Astrocyte (in vitro differentiated cells and primary cell): Measurements from ENCODE around the gene MS4A2. TPM values are rescaled to one million over a fixed set of nuclear protein-coding genes. Genes with fewer than 3 reads are reported as not detected.
"Not testable (repeated sequence)": the region's sequence is repeated elsewhere in the genome, so short reads cannot be mapped to it uniquely, and the experiment has no call there.

ENCODE experiments used
- DNase-seq: peaks from one replicate; pipeline ENCODE4 v3.0.0-alpha.2; 2010; ENCODE audit warnings: low read depth
- FAIRE-seq: peaks from 2 replicates; lab custom pipeline; 2011; peaks lifted over from hg19 to GRCh38; lab: Jason Lieb, UNC
- H2AFZ ChIP-seq: 2 replicates; pipeline ENCODE4 v1.6.0; 2012; ENCODE audit warnings: low read depth, low read length, inconsistent platforms
- H3K27ac ChIP-seq: 2 replicates; pipeline ENCODE4 v1.5.1; 2011; ENCODE audit warnings: low read depth, low read length, inconsistent platforms
- H3K27me3 ChIP-seq: 2 replicates; pipeline ENCODE4 v1.6.0; 2011; ENCODE audit warnings: low read length, inconsistent platforms; ENCODE audit not compliant: insufficient read depth
- H3K36me3 ChIP-seq: 2 replicates; pipeline ENCODE4 v1.5.1; 2011; ENCODE audit warnings: low read length, inconsistent platforms; ENCODE audit not compliant: insufficient read depth
- H3K4me1 ChIP-seq: 2 replicates; pipeline ENCODE4 v1.5.1; 2011; ENCODE audit warnings: low read length, inconsistent platforms; ENCODE audit not compliant: insufficient read depth
- H3K4me2 ChIP-seq: 2 replicates; pipeline ENCODE4 v1.6.0; 2012; ENCODE audit warnings: low read length, inconsistent platforms
- H3K4me3 ChIP-seq: 2 replicates; pipeline ENCODE4 v1.5.1; 2011; ENCODE audit warnings: low read depth, mild to moderate bottlenecking, low read length, inconsistent platforms; ENCODE audit not compliant: insufficient read depth
- H3K79me2 ChIP-seq: 2 replicates; pipeline ENCODE4 v1.6.0; 2012; ENCODE audit warnings: mild to moderate bottlenecking, low read length, inconsistent platforms; ENCODE audit not compliant: insufficient read depth
- H3K9ac ChIP-seq: 2 replicates; pipeline ENCODE4 v1.6.0; 2012; ENCODE audit warnings: mild to moderate bottlenecking, low read length, inconsistent platforms
- H3K9me3 ChIP-seq: 2 replicates; pipeline ENCODE4 v1.5.1; 2012; ENCODE audit warnings: low read depth, mild to moderate bottlenecking, low read length, inconsistent platforms; ENCODE audit not compliant: insufficient read depth
- H4K20me1 ChIP-seq: 2 replicates; pipeline ENCODE4 v1.6.0; 2012; ENCODE audit warnings: low read length, inconsistent platforms; ENCODE audit not compliant: insufficient read depth
- H3K27ac Mint-ChIP-seq: one replicate; pipeline ENCODE4 v1.8.0; 2021; ENCODE audit warnings: mild to moderate bottlenecking, mixed read lengths; ENCODE audit not compliant: unreplicated experiment
- H3K27me3 Mint-ChIP-seq: one replicate; pipeline ENCODE4 v1.8.0; 2021; ENCODE audit warnings: low read depth, mixed read lengths; ENCODE audit not compliant: unreplicated experiment
- H3K36me3 Mint-ChIP-seq: one replicate; pipeline ENCODE4 v1.8.0; 2021; ENCODE audit warnings: low read depth, mixed read lengths; ENCODE audit not compliant: unreplicated experiment
- H3K4me1 Mint-ChIP-seq: one replicate; pipeline ENCODE4 v1.8.0; 2021; ENCODE audit warnings: low read depth, mixed read lengths; ENCODE audit not compliant: unreplicated experiment
- H3K4me3 Mint-ChIP-seq: one replicate; pipeline ENCODE4 v1.8.0; 2021; ENCODE audit warnings: mild to moderate bottlenecking, moderate library complexity, mixed read lengths; ENCODE audit not compliant: unreplicated experiment
- H3K9me3 Mint-ChIP-seq: one replicate; pipeline ENCODE4 v1.8.0; 2021; ENCODE audit warnings: mild to moderate bottlenecking, mixed read lengths; ENCODE audit not compliant: unreplicated experiment
- EZH2 ChIP-seq: IDR thresholded peaks from 2 replicates; pipeline ENCODE4 v1.6.1; 2012; ENCODE audit warnings: mild to moderate bottlenecking, low read length, inconsistent platforms; ENCODE audit not compliant: insufficient read depth
- total RNA-seq: library from RNA; stranded (reverse); gene quantifications from 2 replicates; pipeline ENCODE4 v1.2.1, GENCODE V29; 2021
- TF ChIP-seq, protein P1 (sequence below): IDR thresholded peaks from 2 replicates; pipeline ENCODE4 v1.5.1; 2011; ENCODE audit warnings: low read depth, mild to moderate bottlenecking, inconsistent platforms, low read length, moderate library complexity; ENCODE audit not compliant: insufficient read depth

Gene MS4A2
- total RNA-seq, 1 donor from 2014 or later, result not detected

DNA sequence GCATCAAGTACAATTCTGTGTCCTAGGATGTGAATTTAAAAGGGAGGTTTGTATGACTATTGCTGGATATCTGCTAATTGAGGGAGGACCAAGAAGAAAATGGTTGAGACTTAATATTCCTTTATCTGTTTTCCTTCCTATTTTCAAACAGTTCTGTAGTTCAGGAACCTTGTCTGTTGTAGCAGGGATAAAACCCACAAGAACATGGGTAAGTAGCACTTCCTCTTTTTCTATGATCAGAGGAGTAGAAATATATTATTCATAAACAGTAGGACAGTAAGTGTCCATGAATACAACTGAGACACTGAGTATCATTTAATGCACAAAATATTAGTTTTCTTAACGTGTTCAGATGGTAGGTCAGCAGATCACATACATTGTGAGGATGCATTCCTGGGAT is 24.4 kb upstream of the MS4A2 start:
- Histone ChIP-seq H3K4me1 (no peaks in the 10 kb centered on the region), H3K27ac (no peak overlapping the region), H3K4me2 (no peak overlapping the region), H3K9ac (no peak overlapping the region), H3K36me3 (no peaks in the 10 kb centered on the region), H3K4me3 (no peak overlapping the region), H4K20me1 (no peaks in the 10 kb centered on the region), H3K79me2 (no peaks in the 10 kb centered on the region), H2AFZ (no peak overlapping the region), H3K27me3 (no peaks in the 10 kb centered on the region), H3K9me3 (peaks cover 6% of the 10 kb centered on the region)
- Mint-ChIP-seq H3K4me3 (no peak overlapping the region), H3K36me3 (no peaks in the 10 kb centered on the region), H3K27ac (no peak overlapping the region), H3K27me3 (no peaks in the 10 kb centered on the region), H3K9me3 (no peaks in the 10 kb centered on the region), H3K4me1 (no peaks in the 10 kb centered on the region)
- TF ChIP-seq EZH2, result no peak
- TF ChIP-seq, protein P1, sequence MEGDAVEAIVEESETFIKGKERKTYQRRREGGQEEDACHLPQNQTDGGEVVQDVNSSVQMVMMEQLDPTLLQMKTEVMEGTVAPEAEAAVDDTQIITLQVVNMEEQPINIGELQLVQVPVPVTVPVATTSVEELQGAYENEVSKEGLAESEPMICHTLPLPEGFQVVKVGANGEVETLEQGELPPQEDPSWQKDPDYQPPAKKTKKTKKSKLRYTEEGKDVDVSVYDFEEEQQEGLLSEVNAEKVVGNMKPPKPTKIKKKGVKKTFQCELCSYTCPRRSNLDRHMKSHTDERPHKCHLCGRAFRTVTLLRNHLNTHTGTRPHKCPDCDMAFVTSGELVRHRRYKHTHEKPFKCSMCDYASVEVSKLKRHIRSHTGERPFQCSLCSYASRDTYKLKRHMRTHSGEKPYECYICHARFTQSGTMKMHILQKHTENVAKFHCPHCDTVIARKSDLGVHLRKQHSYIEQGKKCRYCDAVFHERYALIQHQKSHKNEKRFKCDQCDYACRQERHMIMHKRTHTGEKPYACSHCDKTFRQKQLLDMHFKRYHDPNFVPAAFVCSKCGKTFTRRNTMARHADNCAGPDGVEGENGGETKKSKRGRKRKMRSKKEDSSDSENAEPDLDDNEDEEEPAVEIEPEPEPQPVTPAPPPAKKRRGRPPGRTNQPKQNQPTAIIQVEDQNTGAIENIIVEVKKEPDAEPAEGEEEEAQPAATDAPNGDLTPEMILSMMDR, result no peak
- FAIRE-seq (no peak), DNase-seq (no peak)

DNA sequence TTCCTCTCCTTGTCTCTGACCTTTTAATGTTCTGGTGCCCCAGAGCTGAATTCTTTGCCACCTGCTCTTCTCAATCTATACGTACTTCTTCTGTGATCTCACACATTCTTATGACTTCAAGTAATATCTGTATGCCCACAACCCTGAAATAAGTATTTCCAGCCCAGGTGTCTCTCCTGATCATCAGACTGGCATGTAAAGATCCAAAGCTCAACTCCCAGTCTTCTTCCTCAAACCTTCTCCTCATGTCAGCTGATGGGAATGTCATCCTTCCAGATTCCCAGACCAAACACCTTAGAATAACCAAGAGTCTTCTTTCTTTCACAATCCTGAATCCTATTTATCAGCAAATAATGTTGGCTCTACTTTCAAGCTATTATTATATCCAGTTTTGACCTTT is 22.7 kb upstream of the MS4A2 start:
- no peak for DNase-seq
- H3K4me3 ChIP-seq, result no peak overlapping the region
- no peaks in the 10 kb centered on the region for H3K27me3 ChIP-seq
- Mint-ChIP-seq H3K4me1 (no peaks in the 10 kb centered on the region), H3K4me3 (no peak overlapping the region), H3K36me3 (no peaks in the 10 kb centered on the region), H3K27me3 (no peaks in the 10 kb centered on the region), H3K9me3 (no peaks in the 10 kb centered on the region), H3K27ac (no peak overlapping the region)
- no peak overlapping the region for H3K4me2 ChIP-seq
- no peaks in the 10 kb centered on the region for H3K79me2 ChIP-seq
- no peaks in the 10 kb centered on the region for H3K4me1 ChIP-seq
- H4K20me1 ChIP-seq, result no peaks in the 10 kb centered on the region
- H3K36me3 ChIP-seq, result no peaks in the 10 kb centered on the region
- H3K9me3 ChIP-seq, result peaks cover 5% of the 10 kb centered on the region
- FAIRE-seq, result no peak
- no peak overlapping the region for H3K27ac ChIP-seq
- no peak for TF ChIP-seq EZH2
- TF ChIP-seq, protein P1, result no peak
- no peak overlapping the region for H2AFZ ChIP-seq
- H3K9ac ChIP-seq, result no peak overlapping the region

DNA sequence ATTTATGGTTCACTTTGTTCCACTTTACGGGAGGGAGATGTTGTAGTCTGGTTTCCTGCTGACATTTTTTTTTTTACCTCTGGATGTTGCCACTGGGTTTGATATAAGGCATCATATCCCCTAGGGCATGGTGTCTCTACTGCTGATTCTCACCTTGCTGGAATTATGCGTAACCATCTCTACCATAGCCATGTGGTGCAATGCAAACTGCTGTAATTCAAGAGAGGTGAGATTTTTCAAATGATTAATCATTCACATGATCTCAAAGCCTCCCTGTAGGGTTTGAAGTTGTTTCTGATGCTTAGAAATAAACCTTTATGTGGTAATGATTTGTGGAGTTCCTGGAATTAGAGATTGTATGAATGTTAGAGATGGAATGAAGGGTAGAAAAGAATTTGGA is 19.0 kb upstream of the MS4A2 start:
- FAIRE-seq, result no peak

GRCh38 chr11:60071644-60072043 is 16.8 kb upstream of the MS4A2 start:
- not testable (repeated sequence) for H3K9ac ChIP-seq, H3K79me2 ChIP-seq, H3K9me3 Mint-ChIP-seq, H3K36me3 ChIP-seq, H3K4me1 Mint-ChIP-seq, H2AFZ ChIP-seq, FAIRE-seq, H3K4me1 ChIP-seq, H4K20me1 ChIP-seq, H3K36me3 Mint-ChIP-seq, H3K27ac ChIP-seq, H3K27ac Mint-ChIP-seq, DNase-seq, H3K27me3 Mint-ChIP-seq, H3K27me3 ChIP-seq, H3K4me3 Mint-ChIP-seq, H3K4me3 ChIP-seq, H3K9me3 ChIP-seq, H3K4me2 ChIP-seq

More for the DNA sequence above, 19.0 kb upstream of the MS4A2 start:
- H3K27me3 Mint-ChIP-seq, result no peaks in the 10 kb centered on the region
- no peaks in the 10 kb centered on the region for H3K36me3 ChIP-seq
- no peaks in the 10 kb centered on the region for H4K20me1 ChIP-seq
- no peaks in the 10 kb centered on the region for H3K9me3 ChIP-seq
- TF ChIP-seq EZH2, result no peak
- TF ChIP-seq, protein P1, result no peak
- H2AFZ ChIP-seq, result no peak overlapping the region
- H3K4me1 Mint-ChIP-seq, result no peaks in the 10 kb centered on the region
- no peak overlapping the region for H3K27ac ChIP-seq
- no peaks in the 10 kb centered on the region for H3K4me1 ChIP-seq
- H3K27ac Mint-ChIP-seq, result no peak overlapping the region
- no peaks in the 10 kb centered on the region for H3K9me3 Mint-ChIP-seq
- H3K4me3 ChIP-seq, result no peak overlapping the region
- no peaks in the 10 kb centered on the region for H3K27me3 ChIP-seq
- H3K79me2 ChIP-seq, result no peaks in the 10 kb centered on the region
- no peak for DNase-seq
- no peak overlapping the region for H3K4me2 ChIP-seq
- H3K36me3 Mint-ChIP-seq, result no peaks in the 10 kb centered on the region
- no peak overlapping the region for H3K4me3 Mint-ChIP-seq
- no peak overlapping the region for H3K9ac ChIP-seq
